ENCODE measurements around the gene SMIM22.

- TF ChIP-seq GATA2 (IDR thresholded peaks at IDR 0.05; ENCODE audit: low read depth, low read length) = no peak
- TF ChIP-seq GATA3 (IDR thresholded peaks at IDR 0.05; ENCODE audit: low read depth, low read length) = no peak
These were observed 25.5 kb downstream of the SMIM22 start for GRCh38 chr16:4820652-4821051.

All from SH-SY5Y (cell line).